Neural cell (in vitro differentiated cells): ENCODE measurements around the gene TWNK.

ENCODE experiments used
- EP300 ChIP-seq: fragments of 450-650 bp; conservative IDR thresholded peaks from 2 replicates; pipeline ENCODE4 v1.6.1; 2014; ENCODE audit warnings: antibody characterized with exemption, mild to moderate bottlenecking, moderate library complexity; ENCODE audit not compliant: poor library complexity, severe bottlenecking
- EZH2 ChIP-seq: fragments of 200-600, 300-800 bp; shearing (Covaris generic), sonication (generic); IDR thresholded peaks from 2 replicates; pipeline ENCODE4 v1.6.1; 2014; ENCODE audit warnings: antibody characterized with exemption, low read length, borderline replicate concordance, mild to moderate bottlenecking; ENCODE audit not compliant: insufficient read depth, poor library complexity, severe bottlenecking
- POLR2AphosphoS5 ChIP-seq: IDR thresholded peaks from 2 replicates; pipeline ENCODE4 v1.6.1; 2012
- RAD21 ChIP-seq: fragments of 450-650 bp; conservative IDR thresholded peaks from 2 replicates; pipeline ENCODE4 v1.6.1; 2014; ENCODE audit warnings: antibody characterized with exemption, mild to moderate bottlenecking, moderate library complexity
- TAF1 ChIP-seq: IDR thresholded peaks from 2 replicates; pipeline ENCODE4 v1.6.1; 2012; ENCODE audit warnings: low read depth
- TF ChIP-seq, protein P1 (sequence below): fragments of 450-650 bp; IDR thresholded peaks from 2 replicates; pipeline ENCODE4 v1.5.1; 2014; ENCODE audit warnings: antibody characterized with exemption, mild to moderate bottlenecking, moderate library complexity; ENCODE audit not compliant: poor library complexity, severe bottlenecking

DNA sequence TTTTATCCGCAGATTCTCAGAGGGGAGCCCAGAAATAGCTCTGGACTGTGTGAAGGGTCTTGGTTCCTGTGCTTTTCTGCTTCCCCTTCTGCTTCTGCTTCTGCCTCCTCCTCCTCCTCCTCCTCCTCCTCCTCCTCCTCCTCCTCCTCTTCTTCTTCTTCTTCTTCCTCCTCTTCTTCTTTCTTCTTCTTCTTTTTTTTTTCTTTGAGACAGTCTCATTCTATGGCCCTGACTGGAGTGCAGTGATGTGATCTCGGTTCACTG, 32.0 kb downstream of the TWNK start:
- TF ChIP-seq EP300 (no peak), POLR2AphosphoS5 (no peak), EZH2 (no peak), RAD21 (no peak), TAF1 (no peak)
- TF ChIP-seq, protein P1, sequence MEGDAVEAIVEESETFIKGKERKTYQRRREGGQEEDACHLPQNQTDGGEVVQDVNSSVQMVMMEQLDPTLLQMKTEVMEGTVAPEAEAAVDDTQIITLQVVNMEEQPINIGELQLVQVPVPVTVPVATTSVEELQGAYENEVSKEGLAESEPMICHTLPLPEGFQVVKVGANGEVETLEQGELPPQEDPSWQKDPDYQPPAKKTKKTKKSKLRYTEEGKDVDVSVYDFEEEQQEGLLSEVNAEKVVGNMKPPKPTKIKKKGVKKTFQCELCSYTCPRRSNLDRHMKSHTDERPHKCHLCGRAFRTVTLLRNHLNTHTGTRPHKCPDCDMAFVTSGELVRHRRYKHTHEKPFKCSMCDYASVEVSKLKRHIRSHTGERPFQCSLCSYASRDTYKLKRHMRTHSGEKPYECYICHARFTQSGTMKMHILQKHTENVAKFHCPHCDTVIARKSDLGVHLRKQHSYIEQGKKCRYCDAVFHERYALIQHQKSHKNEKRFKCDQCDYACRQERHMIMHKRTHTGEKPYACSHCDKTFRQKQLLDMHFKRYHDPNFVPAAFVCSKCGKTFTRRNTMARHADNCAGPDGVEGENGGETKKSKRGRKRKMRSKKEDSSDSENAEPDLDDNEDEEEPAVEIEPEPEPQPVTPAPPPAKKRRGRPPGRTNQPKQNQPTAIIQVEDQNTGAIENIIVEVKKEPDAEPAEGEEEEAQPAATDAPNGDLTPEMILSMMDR, result no peak
